Uterus (tissue), 4 donors: ENCODE data around the gene TIA1. TPM values are rescaled to one million over a fixed set of nuclear protein-coding genes. Genes with fewer than 3 reads are reported as not detected.
"Not testable (repeated sequence)": the region's sequence is repeated elsewhere in the genome, so short reads cannot be mapped to it uniquely, and the experiment has no call there.

Experiments
- DNase-seq, 2 donors: peaks; one replicate each; pipeline ENCODE4 v3.0.0-alpha.2; 2019 to 2020
- H3K27ac ChIP-seq, 2 donors: fragments of 200-600 bp; sonication (generic); 1 replicate in 1 of 2; 2 replicates in 1 of 2; pipeline ENCODE4 v1.5.1; 2016 to 2018
- H3K27me3 ChIP-seq, 2 donors: fragments of 200-600 bp; sonication (generic); one replicate each; pipeline ENCODE4 v1.5.1; 2018 to 2019; ENCODE audit warnings: control low read depth in 1 of 2
- H3K36me3 ChIP-seq, 2 donors: fragments of 200-600 bp; sonication (generic); one replicate each; pipeline ENCODE4 v1.5.1; 2019; ENCODE audit warnings: control low read depth in 1 of 2
- H3K4me1 ChIP-seq, 2 donors: fragments of 200-600 bp; sonication (generic); one replicate each; pipeline ENCODE4 v1.5.1; 2018 to 2019; ENCODE audit warnings: control low read depth in 1 of 2
- H3K4me3 ChIP-seq, 2 donors: fragments of 200-600 bp; sonication (generic); 1 replicate in 1 of 2; 2 replicates in 1 of 2; pipeline ENCODE4 v1.5.1; 2018 to 2019; ENCODE audit warnings: mild to moderate bottlenecking in 1 of 2
- H3K9me3 ChIP-seq, 2 donors: fragments of 200-600 bp; sonication (generic); one replicate each; pipeline ENCODE4 v1.5.1; 2019; ENCODE audit warnings: control low read depth in 1 of 2
- CTCF ChIP-seq, 4 experiments: fragments of 200-600 bp in 2 of 4; fragments of 450-650 bp in 2 of 4; sonication (generic) in 2 of 4; IDR thresholded peaks; one replicate each; pipeline ENCODE4 v1.5.1; 2016 to 2019; ENCODE audit warnings: antibody characterized with exemption in 4 of 4, mild to moderate bottlenecking in 2 of 4, moderate library complexity in 1 of 4
- POLR2A ChIP-seq, 2 donors: fragments of 450-650 bp; IDR thresholded peaks; one replicate each; pipeline ENCODE4 v1.6.1; 2016; ENCODE audit warnings: antibody characterized with exemption in 2 of 2, mild to moderate bottlenecking in 1 of 2, moderate library complexity in 1 of 2
- intact Hi-C: fragments of 100-400 bp; cut with DNase I; formaldehyde crosslinking; loops from one replicate; pipeline ENCODE4 v1.15.1; 2023; ENCODE audit warnings: low total_unique reads
- total RNA-seq, 4 donors: library from RNA; depleted of rRNA in 3 of 4; stranded (reverse); fragments of >200 nt in 3 of 4; gene quantifications; one replicate each; pipeline versions ENCODE4 v1.1.0 to v1.2.4, GENCODE V29; 2014 to 2023
- donor health status: DM: yes; HTN: yes; CAD: no.

The TIA1 gene
- total RNA-seq, 4 donors from 2014 or later: 86.8 to 514 (median 151) TPM

GRCh38 chr2:70190418-70191243, 57.8 kb downstream of the TIA1 start, which contains the start of gene C2orf42:
Gene C2orf42 (minus strand): TSS chr2:70191019. CDS start chr2:70181985, 9,034 bp downstream.
- Histone ChIP-seq H3K27me3 (no peaks in the 10 kb centered on the region), H3K4me1 (no peaks in the 10 kb centered on the region), H3K36me3 (no peaks in the 10 kb centered on the region), H3K27ac (peak within 1 kb of the TSS; percentile 97 to 99), H3K9me3 (no peaks in the 10 kb centered on the region), H3K4me3 (peak within 1 kb of the TSS; percentile 88 to 91)
- DNase-seq: peak; percentile 96 to 97
- intact Hi-C loops: loop anchor here (5.0 kb wide), 1 partner anchor 57 kb away; the partner anchor contains the start of gene TIA1
- TF ChIP-seq CTCF (IDR thresholded peaks at IDR 0.05): peak in 2 of 4 experiments; percentile 19
- peak; percentile 68 to 94 for TF ChIP-seq POLR2A (IDR thresholded peaks at IDR 0.05)

GRCh38 chr2:70188460-70188859, 60.0 kb downstream of the TIA1 start:
- H3K36me3 ChIP-seq: no peaks in the 10 kb centered on the region
- no peaks in the 10 kb centered on the region for H3K9me3 ChIP-seq
- DNase-seq: no peak
- no peak overlapping the region for H3K27ac ChIP-seq
- intact Hi-C loops: no loop called here
- TF ChIP-seq POLR2A (IDR thresholded peaks at IDR 0.05): no peak
- TF ChIP-seq CTCF (IDR thresholded peaks at IDR 0.05): no peak
- H3K27me3 ChIP-seq: no peaks in the 10 kb centered on the region
- H3K4me1 ChIP-seq: no peaks in the 10 kb centered on the region
- no peak overlapping the region for H3K4me3 ChIP-seq

GRCh38 chr2:70187170-70187569, 61.3 kb downstream of the TIA1 start:
- H3K27me3 ChIP-seq, H3K9me3 ChIP-seq, H3K27ac ChIP-seq, H3K4me1 ChIP-seq, H3K36me3 ChIP-seq, H3K4me3 ChIP-seq, DNase-seq, intact Hi-C loops: not testable (repeated sequence)

GRCh38 chr2:70182689-70183088, 65.7 kb downstream of the TIA1 start:
- intact Hi-C loops: no loop called here
- TF ChIP-seq POLR2A (IDR thresholded peaks at IDR 0.05): no peak
- TF ChIP-seq CTCF (IDR thresholded peaks at IDR 0.05): no peak
- Histone ChIP-seq H3K4me3 (no peak overlapping the region), H3K27me3 (no peaks in the 10 kb centered on the region), H3K27ac (no peak overlapping the region), H3K9me3 (no peaks in the 10 kb centered on the region), H3K36me3 (no peaks in the 10 kb centered on the region), H3K4me1 (no peaks in the 10 kb centered on the region)
- no peak for DNase-seq

GRCh38 chr2:70181363-70181956, 67.0 kb downstream of the TIA1 start:
- Histone ChIP-seq H3K36me3 (no peaks in the 10 kb centered on the region), H3K27me3 (no peaks in the 10 kb centered on the region), H3K4me1 (no peaks in the 10 kb centered on the region), H3K4me3 (no peak overlapping the region), H3K9me3 (no peaks in the 10 kb centered on the region), H3K27ac (no peak overlapping the region)
- intact Hi-C loops: no loop called here
- TF ChIP-seq CTCF (IDR thresholded peaks at IDR 0.05) (no peak), POLR2A (IDR thresholded peaks at IDR 0.05) (no peak)
- no peak for DNase-seq
